ENCODE results near the gene IL27RA. TPM values are rescaled to one million over a fixed set of nuclear protein-coding genes. Genes with fewer than 3 reads are reported as not detected.
A peak's percentile ranks its signal among the peaks of the same experiment; 100 is the strongest.

The IL27RA gene
- total RNA-seq, 4 donors from 2014 or later, result 1.0 to 10.0 (median 3.7) TPM

DNA sequence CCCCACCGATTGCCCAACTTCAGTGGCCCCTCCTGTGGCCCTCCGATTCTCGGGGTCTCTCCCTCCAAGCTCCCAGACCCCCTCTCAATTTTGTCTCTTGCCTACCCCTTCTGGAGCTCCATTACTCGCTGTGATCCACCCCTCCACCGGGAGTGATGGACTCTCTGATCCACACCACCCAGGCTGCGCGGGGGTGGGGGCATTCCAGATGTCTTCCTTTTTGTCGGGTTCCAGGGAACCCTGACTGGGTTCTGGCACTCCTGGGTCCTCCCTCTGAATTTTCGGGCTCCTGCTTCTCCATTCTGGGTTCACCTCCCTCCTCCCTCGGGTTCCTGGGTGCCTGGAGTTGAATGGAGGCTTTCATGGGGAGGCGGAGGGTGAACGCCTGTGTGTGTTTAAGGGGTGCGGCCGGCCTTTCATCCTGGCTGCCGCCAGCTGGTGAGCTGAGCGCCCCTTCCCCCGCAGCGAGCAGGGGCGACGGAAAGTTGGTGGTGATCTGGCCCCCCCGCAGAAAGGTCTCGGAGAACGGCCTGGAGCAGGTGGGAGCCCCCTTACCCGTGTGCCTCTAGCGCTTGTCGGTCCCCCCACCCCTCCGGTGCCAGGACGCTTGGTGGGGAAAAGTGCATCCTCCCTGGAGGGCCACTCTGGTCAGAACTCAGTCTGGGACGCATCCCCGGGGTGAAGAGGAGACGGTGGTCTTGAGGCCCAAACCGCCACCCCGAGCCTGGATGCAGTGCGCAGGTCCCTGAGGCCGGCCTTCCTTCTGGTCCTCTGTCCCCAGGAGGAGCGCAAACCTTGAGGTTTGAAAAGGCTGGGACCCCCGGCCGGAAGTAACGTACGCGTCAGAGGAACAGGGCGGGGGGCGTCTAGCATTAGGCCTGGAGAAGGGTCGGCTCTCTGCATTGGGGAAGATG is 42.6 kb downstream of the IL27RA start:
- intact Hi-C loops (cut with DNase I; ENCODE audit: low total_unique reads), result loop anchor here (2.0 to 5.0 kb wide), 2 partner anchors 189 to 477 kb away; no protein-coding TSS in a partner anchor
- peak overlapping the region; percentile 41 to 59 for H3K4me3 ChIP-seq
- H3K36me3 ChIP-seq, result no peaks in the 10 kb centered on the region
- H3K4me1 ChIP-seq, result peaks cover 0 to 4% of the 10 kb centered on the region in 2 donors
- TF ChIP-seq POLR2A (IDR thresholded peaks at IDR 0.05), result no peak
- TF ChIP-seq, protein P1, sequence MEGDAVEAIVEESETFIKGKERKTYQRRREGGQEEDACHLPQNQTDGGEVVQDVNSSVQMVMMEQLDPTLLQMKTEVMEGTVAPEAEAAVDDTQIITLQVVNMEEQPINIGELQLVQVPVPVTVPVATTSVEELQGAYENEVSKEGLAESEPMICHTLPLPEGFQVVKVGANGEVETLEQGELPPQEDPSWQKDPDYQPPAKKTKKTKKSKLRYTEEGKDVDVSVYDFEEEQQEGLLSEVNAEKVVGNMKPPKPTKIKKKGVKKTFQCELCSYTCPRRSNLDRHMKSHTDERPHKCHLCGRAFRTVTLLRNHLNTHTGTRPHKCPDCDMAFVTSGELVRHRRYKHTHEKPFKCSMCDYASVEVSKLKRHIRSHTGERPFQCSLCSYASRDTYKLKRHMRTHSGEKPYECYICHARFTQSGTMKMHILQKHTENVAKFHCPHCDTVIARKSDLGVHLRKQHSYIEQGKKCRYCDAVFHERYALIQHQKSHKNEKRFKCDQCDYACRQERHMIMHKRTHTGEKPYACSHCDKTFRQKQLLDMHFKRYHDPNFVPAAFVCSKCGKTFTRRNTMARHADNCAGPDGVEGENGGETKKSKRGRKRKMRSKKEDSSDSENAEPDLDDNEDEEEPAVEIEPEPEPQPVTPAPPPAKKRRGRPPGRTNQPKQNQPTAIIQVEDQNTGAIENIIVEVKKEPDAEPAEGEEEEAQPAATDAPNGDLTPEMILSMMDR (IDR thresholded peaks at IDR 0.05), result no peak
- peak in 1 of 2 donors; percentile 33 for DNase-seq
- H3K27me3 ChIP-seq, result no peaks in the 10 kb centered on the region
- H3K27ac ChIP-seq, result peak overlapping the region; percentile 83 to 89
- H3K9me3 ChIP-seq, result no peaks in the 10 kb centered on the region

DNA sequence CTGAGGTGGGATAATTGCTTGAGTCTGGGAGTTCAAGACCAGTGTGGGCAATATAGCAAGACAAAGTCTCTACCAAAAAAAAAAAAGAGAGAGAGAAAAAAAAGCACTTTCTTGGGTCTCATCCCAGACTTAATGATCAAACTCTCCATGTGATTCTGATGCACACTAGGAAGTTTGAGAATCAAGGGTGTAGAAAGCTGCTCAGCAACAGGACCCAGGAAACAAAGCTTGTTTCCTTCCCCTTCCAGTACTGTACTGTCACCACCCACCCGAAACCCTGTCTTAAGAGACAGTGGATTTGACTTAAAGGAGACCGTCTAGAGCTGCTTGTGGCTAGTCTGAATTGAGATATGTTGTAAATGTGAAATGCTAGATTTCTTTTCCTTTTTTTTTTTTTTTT is 46.8 kb downstream of the IL27RA start:
- Histone ChIP-seq H3K4me3 (no peak overlapping the region), H3K36me3 (no peaks in the 10 kb centered on the region), H3K9me3 (no peaks in the 10 kb centered on the region), H3K27me3 (no peaks in the 10 kb centered on the region), H3K4me1 (peaks cover 0 to 4% of the 10 kb centered on the region in 2 donors), H3K27ac (no peak overlapping the region)
- intact Hi-C loops (cut with DNase I; ENCODE audit: low total_unique reads), result no loop called here
- TF ChIP-seq, protein P1 (IDR thresholded peaks at IDR 0.05), result no peak
- no peak for TF ChIP-seq POLR2A (IDR thresholded peaks at IDR 0.05)
- no peak for DNase-seq

DNA sequence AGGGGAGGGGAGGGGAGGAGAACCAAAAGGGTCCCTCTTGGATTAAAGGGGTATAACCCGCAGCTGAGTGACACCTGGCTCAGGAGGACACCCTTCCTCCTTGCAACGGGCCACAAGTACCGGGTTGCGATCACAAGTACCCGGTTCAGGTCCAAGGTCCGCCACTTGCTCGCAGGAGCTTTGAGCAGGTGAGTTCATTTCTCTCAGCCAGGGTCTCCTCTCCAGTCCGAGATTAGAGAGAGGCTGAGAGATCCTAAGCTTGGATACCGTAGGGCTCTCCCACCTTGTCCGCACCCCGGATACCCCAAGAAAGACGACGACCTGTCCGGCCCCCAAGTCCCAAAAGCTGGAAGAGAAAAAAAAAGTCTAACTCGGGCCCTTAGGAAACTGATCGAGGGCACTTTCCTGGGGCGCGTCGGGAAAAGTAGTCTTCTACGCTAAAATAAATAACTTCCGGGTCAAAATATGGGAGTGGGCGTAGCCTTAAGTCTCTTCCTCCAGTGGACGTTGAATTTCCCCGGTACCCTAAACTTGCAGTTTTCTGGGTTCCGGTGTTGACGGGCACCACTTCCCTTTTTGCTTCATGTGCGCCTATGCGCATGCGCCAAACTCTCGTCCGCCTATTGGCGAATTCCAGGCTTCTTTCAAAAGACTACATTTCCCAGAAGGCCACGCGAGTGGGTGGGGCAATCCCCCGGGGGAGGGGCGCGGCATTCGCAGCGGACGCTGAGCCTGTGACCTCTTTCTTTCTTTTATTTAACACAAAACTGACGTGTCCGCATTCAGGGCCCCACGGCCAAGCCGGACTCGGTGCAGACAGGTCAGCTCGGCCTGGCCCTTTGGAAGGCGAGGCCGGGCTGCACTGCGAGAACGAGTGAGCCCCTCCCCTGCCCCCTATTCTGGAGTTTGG is 49.6 kb downstream of the IL27RA start:
- no peaks in the 10 kb centered on the region for H3K36me3 ChIP-seq
- H3K4me3 ChIP-seq, result peak overlapping the region; percentile 66 to 70
- H3K9me3 ChIP-seq, result no peaks in the 10 kb centered on the region
- TF ChIP-seq POLR2A (IDR thresholded peaks at IDR 0.05), result peak; percentile 62 to 79
- TF ChIP-seq, protein P1 (IDR thresholded peaks at IDR 0.05), result peak in 1 of 4 experiments; percentile 32
- H3K27me3 ChIP-seq, result no peaks in the 10 kb centered on the region
- no peaks in the 10 kb centered on the region for H3K4me1 ChIP-seq
- intact Hi-C loops (cut with DNase I; ENCODE audit: low total_unique reads), result no loop called here
- DNase-seq, result peak; percentile 100
- peak overlapping the region; percentile 91 to 94 for H3K27ac ChIP-seq

GRCh38 chr19:14081797-14082674 is 50.5 kb downstream of the IL27RA start:
- Histone ChIP-seq H3K9me3 (no peaks in the 10 kb centered on the region), H3K4me1 (no peaks in the 10 kb centered on the region), H3K27me3 (no peaks in the 10 kb centered on the region), H3K27ac (peak overlapping the region; percentile 89 to 91), H3K4me3 (peak overlapping the region; percentile 66 to 70), H3K36me3 (no peaks in the 10 kb centered on the region)
- intact Hi-C loops (cut with DNase I; ENCODE audit: low total_unique reads), result no loop called here
- no peak for TF ChIP-seq POLR2A (IDR thresholded peaks at IDR 0.05)
- TF ChIP-seq, protein P1 (IDR thresholded peaks at IDR 0.05), result no peak
- DNase-seq, result peak in 1 of 2 donors; percentile 56

Data from uterus (tissue), 4 donors.